ENCODE results near the gene IQUB.

DNA sequence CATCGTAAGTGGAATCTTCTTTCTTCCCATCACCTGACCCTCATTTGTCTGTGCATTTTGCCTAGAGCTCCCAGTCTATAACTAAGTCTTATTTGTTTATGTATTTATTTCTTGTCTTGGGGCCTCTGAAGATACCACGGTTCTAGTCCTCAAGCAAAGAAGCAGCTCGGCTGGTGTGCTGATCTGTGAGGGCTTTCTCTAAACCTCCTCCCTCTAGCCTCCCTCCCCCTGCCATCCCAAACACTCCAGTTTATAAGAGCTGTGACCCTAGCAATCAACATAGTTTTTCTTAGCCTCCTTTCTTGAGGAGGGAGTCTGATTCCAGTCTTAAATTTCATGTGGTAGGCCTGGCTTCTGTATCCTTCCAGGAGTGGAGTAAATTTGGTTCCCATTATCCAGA, 38.9 kb upstream of the IQUB start:
- TF ChIP-seq POLR2A (IDR thresholded peaks at IDR 0.05; ENCODE audit: low read length), result no peak
- TF ChIP-seq GATA1 (IDR thresholded peaks at IDR 0.05; ENCODE audit: low read depth, low read length), result no peak
